Fibroblast of mammary gland (primary cell): ENCODE measurements around the gene MIGA2.

ENCODE experiments used
- DNase-seq: peaks from one replicate; pipeline ENCODE4 v3.0.0-alpha.2; 2010; ENCODE audit warnings: low read depth
- H3K4me3 ChIP-seq: 2 replicates; pipeline ENCODE4 v1.5.1; 2011; ENCODE audit warnings: low read depth, mild to moderate bottlenecking, low read length, moderate library complexity; ENCODE audit not compliant: control insufficient read depth
- TF ChIP-seq, protein P1 (sequence below): conservative IDR thresholded peaks from 2 replicates; pipeline ENCODE4 v1.5.1; 2011; ENCODE audit warnings: low read depth, low read length, inconsistent platforms; ENCODE audit not compliant: control insufficient read depth, insufficient read depth

MIGA2 gene

GRCh38 chr9:129079829-129080228 is 43.4 kb downstream of the MIGA2 start:
- TF ChIP-seq, protein P1, sequence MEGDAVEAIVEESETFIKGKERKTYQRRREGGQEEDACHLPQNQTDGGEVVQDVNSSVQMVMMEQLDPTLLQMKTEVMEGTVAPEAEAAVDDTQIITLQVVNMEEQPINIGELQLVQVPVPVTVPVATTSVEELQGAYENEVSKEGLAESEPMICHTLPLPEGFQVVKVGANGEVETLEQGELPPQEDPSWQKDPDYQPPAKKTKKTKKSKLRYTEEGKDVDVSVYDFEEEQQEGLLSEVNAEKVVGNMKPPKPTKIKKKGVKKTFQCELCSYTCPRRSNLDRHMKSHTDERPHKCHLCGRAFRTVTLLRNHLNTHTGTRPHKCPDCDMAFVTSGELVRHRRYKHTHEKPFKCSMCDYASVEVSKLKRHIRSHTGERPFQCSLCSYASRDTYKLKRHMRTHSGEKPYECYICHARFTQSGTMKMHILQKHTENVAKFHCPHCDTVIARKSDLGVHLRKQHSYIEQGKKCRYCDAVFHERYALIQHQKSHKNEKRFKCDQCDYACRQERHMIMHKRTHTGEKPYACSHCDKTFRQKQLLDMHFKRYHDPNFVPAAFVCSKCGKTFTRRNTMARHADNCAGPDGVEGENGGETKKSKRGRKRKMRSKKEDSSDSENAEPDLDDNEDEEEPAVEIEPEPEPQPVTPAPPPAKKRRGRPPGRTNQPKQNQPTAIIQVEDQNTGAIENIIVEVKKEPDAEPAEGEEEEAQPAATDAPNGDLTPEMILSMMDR, result no peak
- no peak overlapping the region for H3K4me3 ChIP-seq

DNA sequence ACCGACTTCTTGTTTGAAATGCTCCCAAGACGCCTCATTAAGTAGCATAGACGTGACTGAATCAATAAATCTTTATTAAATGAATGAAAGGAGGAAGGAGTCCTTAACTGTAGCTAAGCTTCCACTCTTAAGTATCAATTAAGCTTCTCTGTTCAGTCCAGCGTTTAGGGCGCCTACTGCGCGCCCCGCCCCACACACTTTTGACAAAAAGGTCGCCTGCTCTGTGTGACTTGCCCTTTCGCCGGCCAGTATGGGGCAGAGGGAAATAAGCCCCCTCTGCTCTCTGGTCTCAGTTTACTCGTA is 43.8 kb downstream of the MIGA2 start:
- no peak for DNase-seq
- peak overlapping the region; percentile 85 for H3K4me3 ChIP-seq
- TF ChIP-seq, protein P1, result no peak

More at GRCh38 chr9:129079829-129080228, 43.4 kb downstream of the MIGA2 start:
- DNase-seq, result no peak

GRCh38 chr9:129080601-129081387 is 44.4 kb downstream of the MIGA2 start, which contains the start of gene DOLPP1:
TSS of gene DOLPP1 (plus strand) at chr9:129081111. CDS start at chr9:129081132, 21 bp downstream.
- peak within 1 kb of the TSS; percentile 85 for H3K4me3 ChIP-seq
- DNase-seq, result peak; percentile 98

GRCh38 chr9:129081388-129081904 is 45.0 kb downstream of the MIGA2 start:
- TF ChIP-seq, protein P1, result no peak
- DNase-seq, result peak; percentile 26
- peak overlapping the region; percentile 85 for H3K4me3 ChIP-seq

More at GRCh38 chr9:129080601-129081387, 44.4 kb downstream of the MIGA2 start, which contains the start of gene DOLPP1:
- TF ChIP-seq, protein P1, result no peak

DNA sequence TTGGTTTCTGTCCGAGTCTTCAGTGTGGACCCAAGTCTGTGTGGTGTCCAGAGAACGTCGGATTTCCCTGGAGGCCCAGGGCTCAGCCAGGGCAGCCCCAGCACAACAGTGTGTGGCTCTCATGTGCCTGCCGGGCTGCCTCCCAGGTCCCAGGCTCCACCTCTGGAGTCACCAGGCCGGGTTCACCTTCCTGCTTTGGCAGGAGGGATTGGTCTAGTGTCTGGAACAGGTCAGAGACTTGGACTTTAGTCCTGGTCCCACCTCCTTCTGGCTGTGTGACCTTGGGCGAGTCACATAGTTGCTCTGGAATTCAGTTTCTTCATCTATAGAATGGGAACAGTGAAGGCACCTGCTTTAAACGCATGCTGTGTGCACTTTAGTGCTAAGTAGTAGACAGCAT is 47.7 kb downstream of the MIGA2 start:
- TF ChIP-seq, protein P1, result no peak
- no peak overlapping the region for H3K4me3 ChIP-seq
- DNase-seq, result no peak

- DNase-seq, result no peak
- TF ChIP-seq, protein P1, result no peak
- H3K4me3 ChIP-seq, result no peak overlapping the region
Observed at GRCh38 chr9:129089246-129089645, 52.8 kb downstream of the MIGA2 start.
